HEK293T (cell line): ENCODE measurements around the gene OSCP1.

Experiments used
- BHLHE40 ChIP-seq: fragments of 450-650 bp; IDR thresholded peaks from 2 replicates; pipeline ENCODE4 v1.6.1; 2016; ENCODE audit warnings: mild to moderate bottlenecking, moderate library complexity, borderline replicate concordance
- ELF4 ChIP-seq: fragments of 450-650 bp; IDR thresholded peaks from 2 replicates; pipeline ENCODE4 v1.6.1; 2017; ENCODE audit warnings: antibody characterized with exemption
- FOXA1 ChIP-seq: fragments of 450-650 bp; IDR thresholded peaks from 2 replicates; pipeline ENCODE4 v1.6.1; 2016; ENCODE audit warnings: mild to moderate bottlenecking
- FOXM1 ChIP-seq: fragments of 450-650 bp; IDR thresholded peaks from 2 replicates; pipeline ENCODE4 v1.6.1; 2017; ENCODE audit warnings: mild to moderate bottlenecking, borderline replicate concordance
- HDGF ChIP-seq: fragments of 450-650 bp; IDR thresholded peaks from 2 replicates; pipeline ENCODE4 v1.6.1; 2017; ENCODE audit warnings: antibody characterized with exemption, borderline replicate concordance
- L3MBTL2 ChIP-seq: fragments of 450-650 bp; conservative IDR thresholded peaks from 2 replicates; pipeline ENCODE4 v1.6.1; 2016; ENCODE audit warnings: mild to moderate bottlenecking
- SP1 ChIP-seq: fragments of 450-650 bp; IDR thresholded peaks from 2 replicates; pipeline ENCODE4 v1.6.1; 2017
- SUZ12 ChIP-seq: fragments of 450-650 bp; IDR thresholded peaks from 2 replicates; pipeline ENCODE4 v1.6.1; 2016; ENCODE audit warnings: mild to moderate bottlenecking
- TARDBP ChIP-seq: fragments of 450-650 bp; IDR thresholded peaks from 2 replicates; pipeline ENCODE4 v1.6.1; 2016
- TF ChIP-seq, protein P1 (sequence below): fragments of 450-650 bp; IDR thresholded peaks from 2 replicates; pipeline ENCODE4 v1.6.1; 2016

DNA sequence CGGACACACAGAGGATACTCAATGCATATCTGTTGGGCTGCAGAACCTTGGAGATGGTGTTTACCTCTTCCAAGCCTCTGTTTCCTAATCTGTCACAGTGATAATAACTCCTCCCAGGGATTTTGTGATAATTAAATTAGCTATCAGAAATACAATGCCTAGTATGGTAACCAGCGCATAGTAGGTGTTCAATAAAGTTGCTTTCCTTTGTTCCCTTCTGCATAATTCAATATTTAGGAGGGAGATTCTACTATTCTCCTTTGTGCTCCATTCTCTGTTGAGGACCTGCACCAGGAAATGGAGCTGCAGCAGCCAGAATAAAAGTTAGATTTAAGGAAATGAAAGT is 35.8 kb upstream of the OSCP1 start:
- TF ChIP-seq FOXM1 (no peak), ELF4 (no peak), BHLHE40 (no peak), TARDBP (no peak), SP1 (no peak), SUZ12 (no peak), L3MBTL2 (no peak), HDGF (no peak), FOXA1 (no peak)
- TF ChIP-seq, protein P1, sequence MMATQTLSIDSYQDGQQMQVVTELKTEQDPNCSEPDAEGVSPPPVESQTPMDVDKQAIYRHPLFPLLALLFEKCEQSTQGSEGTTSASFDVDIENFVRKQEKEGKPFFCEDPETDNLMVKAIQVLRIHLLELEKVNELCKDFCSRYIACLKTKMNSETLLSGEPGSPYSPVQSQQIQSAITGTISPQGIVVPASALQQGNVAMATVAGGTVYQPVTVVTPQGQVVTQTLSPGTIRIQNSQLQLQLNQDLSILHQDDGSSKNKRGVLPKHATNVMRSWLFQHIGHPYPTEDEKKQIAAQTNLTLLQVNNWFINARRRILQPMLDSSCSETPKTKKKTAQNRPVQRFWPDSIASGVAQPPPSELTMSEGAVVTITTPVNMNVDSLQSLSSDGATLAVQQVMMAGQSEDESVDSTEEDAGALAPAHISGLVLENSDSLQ, result no peak
